Activated CD4-positive, CD25-positive, alpha-beta regulatory T cell (primary cell): Measurements from ENCODE around the gene GAPDH.

Source experiments
- DNase-seq, 4 experiments: peaks; one replicate each; lab custom pipeline; 2025; lab: John Stamatoyannopoulos, UW

Gene GAPDH

GRCh38 chr12:6529291-6529737, 5.0 kb upstream of the GAPDH start:
- no peak for DNase-seq

GRCh38 chr12:6530576-6531260, 3.6 kb upstream of the GAPDH start:
- no peak for DNase-seq

GRCh38 chr12:6532051-6532926, 2.0 kb upstream of the GAPDH start:
- DNase-seq, result peak; percentile 55 to 63 (median 62)

- DNase-seq, result no peak
Measured at GRCh38 chr12:6532927-6533652, 1.2 kb upstream of the GAPDH start.

GRCh38 chr12:6533653-6533922, 729 bp upstream of the GAPDH start:
- DNase-seq, result no peak

GRCh38 chr12:6534695-6534944, 303 bp downstream of the GAPDH start:
- DNase-seq, result peak in 2 of 4 experiments; percentile 83 to 91

GRCh38 chr12:6534945-6535696, 804 bp downstream of the GAPDH start:
- DNase-seq, result peak; percentile 39 to 62 (median 52)

- DNase-seq, result no peak
Measured at GRCh38 chr12:6535697-6535946, 1.3 kb downstream of the GAPDH start.

GRCh38 chr12:6535960-6536847, 1.9 kb downstream of the GAPDH start:
- DNase-seq, result no peak

GRCh38 chr12:6536894-6537579, 2.7 kb downstream of the GAPDH start:
- no peak for DNase-seq

GRCh38 chr12:6537580-6538419, 3.5 kb downstream of the GAPDH start:
- DNase-seq, result peak; percentile 63 to 79 (median 75)

- DNase-seq, result no peak
Measured at GRCh38 chr12:6538420-6539313, 4.3 kb downstream of the GAPDH start.

GRCh38 chr12:6539314-6539682, 5.0 kb downstream of the GAPDH start:
- no peak for DNase-seq

- no peak for DNase-seq
Measured at GRCh38 chr12:6539707-6540134, 5.4 kb downstream of the GAPDH start.

GRCh38 chr12:6540181-6540877, 6.0 kb downstream of the GAPDH start:
- peak in 2 of 4 experiments; percentile 21 to 23 for DNase-seq

GRCh38 chr12:6541371-6542165, 7.3 kb downstream of the GAPDH start:
- no peak for DNase-seq

GRCh38 chr12:6542209-6543009, 8.1 kb downstream of the GAPDH start:
- DNase-seq, result no peak
